Suprapubic skin (tissue), 3 donors: Measurements from ENCODE around the gene NTM.

Experiments
- POLR2AphosphoS5 ChIP-seq, 3 donors: sonication (generic); formaldehyde crosslinking; IDR thresholded peaks; one replicate each; pipeline ENCODE4 v1.6.1; 2017; ENCODE audit warnings: antibody characterized with exemption in 3 of 3
- TF ChIP-seq, protein P1 (sequence below), 2 donors: fragments of 200-600 bp in 1 of 2; fragments of 450-650 bp in 1 of 2; sonication (generic) in 1 of 2; IDR thresholded peaks; one replicate each; pipeline ENCODE4 v1.5.1; 2016 to 2019; ENCODE audit warnings: antibody characterized with exemption in 2 of 2, mild to moderate bottlenecking in 1 of 2, moderate library complexity in 1 of 2

DNA sequence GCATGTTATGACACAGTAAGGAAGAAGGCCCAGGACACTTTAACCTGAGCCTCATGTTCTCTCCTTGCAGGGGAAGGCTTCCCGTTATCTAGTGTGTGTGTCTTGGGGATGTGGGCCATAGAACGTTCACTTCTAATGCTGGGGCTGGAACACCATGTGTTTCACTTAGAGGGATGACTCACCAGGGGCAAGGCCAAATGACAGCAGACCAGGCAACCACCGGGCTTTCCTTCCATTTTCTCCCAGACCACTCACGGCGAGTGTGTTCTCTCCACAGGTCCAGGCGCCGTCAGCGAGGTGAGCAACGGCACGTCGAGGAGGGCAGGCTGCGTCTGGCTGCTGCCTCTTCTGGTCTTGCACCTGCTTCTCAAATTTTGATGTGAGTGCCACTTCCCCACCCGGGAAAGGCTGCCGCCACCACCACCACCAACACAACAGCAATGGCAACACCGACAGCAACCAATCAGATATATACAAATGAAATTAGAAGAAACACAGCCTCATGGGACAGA lies 964.4 kb downstream of the NTM start:
- TF ChIP-seq, protein P1, sequence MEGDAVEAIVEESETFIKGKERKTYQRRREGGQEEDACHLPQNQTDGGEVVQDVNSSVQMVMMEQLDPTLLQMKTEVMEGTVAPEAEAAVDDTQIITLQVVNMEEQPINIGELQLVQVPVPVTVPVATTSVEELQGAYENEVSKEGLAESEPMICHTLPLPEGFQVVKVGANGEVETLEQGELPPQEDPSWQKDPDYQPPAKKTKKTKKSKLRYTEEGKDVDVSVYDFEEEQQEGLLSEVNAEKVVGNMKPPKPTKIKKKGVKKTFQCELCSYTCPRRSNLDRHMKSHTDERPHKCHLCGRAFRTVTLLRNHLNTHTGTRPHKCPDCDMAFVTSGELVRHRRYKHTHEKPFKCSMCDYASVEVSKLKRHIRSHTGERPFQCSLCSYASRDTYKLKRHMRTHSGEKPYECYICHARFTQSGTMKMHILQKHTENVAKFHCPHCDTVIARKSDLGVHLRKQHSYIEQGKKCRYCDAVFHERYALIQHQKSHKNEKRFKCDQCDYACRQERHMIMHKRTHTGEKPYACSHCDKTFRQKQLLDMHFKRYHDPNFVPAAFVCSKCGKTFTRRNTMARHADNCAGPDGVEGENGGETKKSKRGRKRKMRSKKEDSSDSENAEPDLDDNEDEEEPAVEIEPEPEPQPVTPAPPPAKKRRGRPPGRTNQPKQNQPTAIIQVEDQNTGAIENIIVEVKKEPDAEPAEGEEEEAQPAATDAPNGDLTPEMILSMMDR (IDR thresholded peaks at IDR 0.05): no peak
- no peak for TF ChIP-seq POLR2AphosphoS5 (IDR thresholded peaks at IDR 0.05)
